Ascending aorta (tissue), 2 donors: ENCODE data around the gene ENTREP1. TPM values are rescaled to one million over a fixed set of nuclear protein-coding genes. Genes with fewer than 3 reads are reported as not detected.
"Not testable (repeated sequence)": the region's sequence is repeated elsewhere in the genome, so short reads cannot be mapped to it uniquely, and the experiment has no call there.

Experiments used
- DNase-seq, 2 donors: peaks; one replicate each; pipeline ENCODE4 v3.0.0-alpha.2; 2019; ENCODE audit warnings: low spot score in 2 of 2
- H3K27ac ChIP-seq, 2 donors: fragments of 200-600 bp; sonication (generic); one replicate each; pipeline ENCODE4 v1.5.1; 2016 to 2017; ENCODE audit warnings: mild to moderate bottlenecking in 1 of 2
- H3K27me3 ChIP-seq: fragments of 200-600 bp; sonication (generic); one replicate; pipeline ENCODE4 v1.5.1; 2017
- H3K36me3 ChIP-seq, 2 donors: fragments of 200-600 bp; sonication (generic); one replicate each; pipeline ENCODE4 v1.5.1; 2016
- H3K4me1 ChIP-seq, 2 donors: fragments of 200-600 bp; sonication (generic); one replicate each; pipeline ENCODE4 v1.5.1; 2016 to 2017; ENCODE audit warnings: mild to moderate bottlenecking in 1 of 2
- H3K4me3 ChIP-seq, 2 donors: fragments of 200-600 bp; sonication (generic); one replicate each; pipeline ENCODE4 v1.5.1; 2016 to 2017; ENCODE audit warnings: mild to moderate bottlenecking in 1 of 2
- H3K9me3 ChIP-seq, 2 donors: fragments of 200-600 bp; sonication (generic); one replicate each; pipeline ENCODE4 v1.5.1; 2016
- CTCF ChIP-seq, 3 experiments: fragments of 200-600 bp in 2 of 3; fragments of 450-650 bp in 1 of 3; sonication (generic) in 2 of 3; IDR thresholded peaks; one replicate each; pipeline ENCODE4 v1.5.1; 2016 to 2019; ENCODE audit warnings: antibody characterized with exemption in 3 of 3, mild to moderate bottlenecking in 1 of 3, moderate library complexity in 1 of 3
- intact Hi-C: fragments of 100-400 bp; cut with DNase I; formaldehyde crosslinking; loops from one replicate; pipeline ENCODE4 v1.15.1; 2023
- total RNA-seq: library from RNA; depleted of rRNA; stranded (reverse); fragments of >200 nt; gene quantifications from one replicate; pipeline ENCODE4 v1.1.0, GENCODE V29; 2016

ENTREP1 gene
- total RNA-seq, 1 donor from 2014 or later = 4.2 TPM

- Histone ChIP-seq H3K9me3 (no peaks in the 10 kb centered on the region), H3K4me1 (peaks cover 5 to 21% of the 10 kb centered on the region in 2 donors), H3K27me3 (no peaks in the 10 kb centered on the region), H3K4me3 (no peak overlapping the region), H3K36me3 (no peaks in the 10 kb centered on the region), H3K27ac (no peak overlapping the region)
- intact Hi-C loops = loop anchor here (10.0 kb wide), 1 partner anchor 351 kb away; no protein-coding TSS in a partner anchor
- no peak for TF ChIP-seq CTCF (IDR thresholded peaks at IDR 0.05)
- no peak for DNase-seq
Measured at GRCh38 chr9:69395718-69396117, 70.7 kb downstream of the ENTREP1 start.

DNA sequence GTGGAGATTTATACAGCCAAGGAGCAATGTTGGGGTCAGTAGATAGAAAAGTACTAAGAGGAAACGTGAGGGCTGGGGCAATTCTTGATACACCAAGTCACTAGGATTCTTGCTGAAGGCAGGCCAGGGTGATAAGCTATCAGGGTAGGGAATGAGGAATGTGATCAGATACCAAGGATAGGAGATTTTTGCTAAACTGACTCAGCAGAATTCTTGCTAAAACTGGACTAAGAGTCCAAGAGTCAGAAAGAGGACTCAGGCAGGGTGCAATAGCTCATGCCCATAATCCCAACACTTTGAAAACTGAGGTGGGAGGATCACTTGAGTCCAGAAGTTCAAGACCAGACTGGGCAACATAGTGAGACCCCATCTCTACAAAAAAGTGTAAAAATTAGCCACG is 71.7 kb downstream of the ENTREP1 start:
- no peaks in the 10 kb centered on the region for H3K27me3 ChIP-seq
- H3K9me3 ChIP-seq = no peaks in the 10 kb centered on the region
- H3K4me3 ChIP-seq = no peak overlapping the region
- intact Hi-C loops = loop anchor here (10.0 kb wide), 1 partner anchor 352 kb away; no protein-coding TSS in a partner anchor
- no peak for TF ChIP-seq CTCF (IDR thresholded peaks at IDR 0.05)
- H3K4me1 ChIP-seq = peaks cover 0 to 16% of the 10 kb centered on the region in 2 donors
- H3K27ac ChIP-seq = no peak overlapping the region
- H3K36me3 ChIP-seq = no peaks in the 10 kb centered on the region
- DNase-seq = no peak

DNA sequence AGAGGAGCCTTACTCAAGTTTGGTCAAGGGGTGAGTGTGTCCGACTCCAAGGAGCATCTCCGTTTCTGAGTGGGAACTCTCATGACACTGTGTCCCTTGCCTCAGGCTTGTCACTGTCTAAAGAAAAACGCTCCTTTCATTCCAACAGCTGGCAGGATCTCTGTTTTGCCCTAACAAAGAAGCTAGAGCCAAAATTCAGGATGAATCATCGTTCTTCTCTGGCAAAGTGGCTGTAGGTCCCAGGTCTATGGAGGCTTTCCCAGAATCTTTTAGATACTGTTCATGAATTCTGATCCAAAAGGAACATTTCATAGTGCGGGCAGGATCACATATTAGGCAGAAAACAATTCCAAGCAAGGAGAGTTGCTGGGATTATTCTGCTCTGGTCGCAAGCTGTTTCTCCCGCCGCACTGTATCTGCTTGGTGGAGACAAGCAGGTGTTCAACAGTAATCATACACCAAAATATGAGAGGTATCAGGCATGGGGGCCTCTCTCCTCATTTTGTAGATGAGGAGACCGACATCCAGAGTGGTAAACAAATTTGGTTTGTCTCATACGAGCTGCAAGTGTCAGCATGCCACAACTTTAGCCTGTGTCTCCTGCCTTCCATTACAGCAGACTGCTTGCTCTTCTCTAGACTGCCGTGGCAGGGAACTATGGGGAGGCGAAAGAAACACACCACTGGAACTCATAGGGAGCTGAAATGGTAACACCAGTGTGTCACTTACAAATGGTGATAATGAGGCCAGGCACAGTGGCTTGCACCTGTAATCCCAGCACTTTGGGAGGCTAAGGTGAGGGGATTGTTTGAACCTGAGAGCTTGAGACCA is 72.6 kb downstream of the ENTREP1 start:
- Histone ChIP-seq H3K4me1 (peaks cover 0 to 8% of the 10 kb centered on the region in 2 donors), H3K36me3 (no peaks in the 10 kb centered on the region), H3K4me3 (peak overlapping the region in 1 of 2 donors; percentile 34), H3K27me3 (no peaks in the 10 kb centered on the region), H3K27ac (peak overlapping the region; percentile 19 to 26), H3K9me3 (no peaks in the 10 kb centered on the region)
- intact Hi-C loops = loop anchor here (2.0 to 10.0 kb wide), 2 partner anchors 45 to 353 kb away; no protein-coding TSS in a partner anchor
- no peak for TF ChIP-seq CTCF (IDR thresholded peaks at IDR 0.05)
- DNase-seq = no peak

DNA sequence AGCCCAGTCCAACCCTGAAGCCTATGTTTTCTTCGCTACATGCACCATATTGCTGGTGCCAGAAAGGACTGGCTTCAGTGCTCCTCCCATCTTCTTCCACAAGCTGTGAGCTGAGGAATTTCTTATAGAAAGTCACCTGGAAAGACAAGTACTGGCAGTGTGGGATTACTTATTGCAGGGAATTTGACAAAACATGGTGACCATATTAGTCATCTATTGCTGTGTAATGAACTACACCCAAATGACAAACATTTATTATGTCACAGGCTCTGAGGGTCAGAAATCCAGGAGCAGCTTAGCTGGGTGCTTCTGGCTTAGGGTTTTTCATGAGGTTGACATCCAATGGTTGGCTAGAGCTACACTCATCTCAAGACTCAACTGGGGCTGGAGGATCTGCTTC is 75.5 kb downstream of the ENTREP1 start:
- Histone ChIP-seq H3K36me3 (no peaks in the 10 kb centered on the region), H3K27me3 (no peaks in the 10 kb centered on the region), H3K9me3 (no peaks in the 10 kb centered on the region), H3K4me1 (peaks cover 0 to 7% of the 10 kb centered on the region in 2 donors), H3K4me3 (no peak overlapping the region), H3K27ac (no peak overlapping the region)
- no peak for TF ChIP-seq CTCF (IDR thresholded peaks at IDR 0.05)
- no peak for DNase-seq
- intact Hi-C loops = no loop called here

DNA sequence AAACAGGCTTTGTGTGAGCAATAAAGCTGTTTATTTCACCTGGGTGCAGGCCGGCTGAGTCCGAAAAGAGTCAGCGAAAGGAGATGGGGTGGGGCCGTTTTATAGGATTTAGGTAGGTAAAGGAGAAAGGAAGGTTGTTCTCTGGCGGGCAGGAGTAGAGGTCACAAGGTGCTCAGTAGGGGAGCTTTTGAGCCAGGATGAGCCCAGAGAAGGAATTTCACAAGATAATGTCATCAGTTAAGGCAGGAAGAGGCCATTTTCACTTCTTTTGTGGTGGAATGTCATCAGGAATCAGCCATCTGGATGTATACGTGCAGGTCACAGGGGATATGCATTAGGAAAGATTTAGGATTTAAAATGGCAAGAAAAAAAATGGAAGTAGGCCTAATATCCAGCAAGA is 84.9 kb downstream of the ENTREP1 start:
- H3K4me1 ChIP-seq, H3K27ac ChIP-seq, intact Hi-C loops, H3K4me3 ChIP-seq, H3K36me3 ChIP-seq, H3K9me3 ChIP-seq, H3K27me3 ChIP-seq: not testable (repeated sequence)
- DNase-seq = peak in 1 of 2 donors; percentile 13

GRCh38 chr9:69411246-69411645 is 86.2 kb downstream of the ENTREP1 start:
- intact Hi-C loops = no loop called here
- Histone ChIP-seq H3K36me3 (no peaks in the 10 kb centered on the region), H3K9me3 (no peaks in the 10 kb centered on the region), H3K4me3 (no peak overlapping the region), H3K4me1 (no peaks in the 10 kb centered on the region), H3K27me3 (no peaks in the 10 kb centered on the region), H3K27ac (no peak overlapping the region)
- no peak for DNase-seq
- TF ChIP-seq CTCF (IDR thresholded peaks at IDR 0.05) = no peak
